ENCODE measurements around the gene MUC2.

The MUC2 gene

DNA sequence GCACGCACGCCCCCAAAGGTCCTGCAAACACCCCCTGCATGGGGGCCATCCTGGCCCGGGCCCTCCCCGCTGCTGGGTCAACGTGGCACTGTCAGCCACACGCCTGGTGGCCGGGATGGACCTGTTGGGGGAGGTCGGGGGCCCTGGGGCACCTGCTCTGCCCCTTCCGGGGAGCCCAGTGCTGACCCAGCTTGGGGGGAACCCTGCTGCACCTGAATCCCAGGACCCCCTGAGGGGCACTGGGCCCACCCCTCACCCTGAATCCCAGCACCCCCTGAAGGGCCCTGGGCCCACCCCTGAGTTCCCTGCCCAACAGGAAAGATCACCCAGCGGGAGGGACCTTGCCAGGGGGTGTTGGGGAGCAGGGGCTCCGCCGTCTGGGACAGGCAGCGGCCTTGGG lies 37.7 kb upstream of the MUC2 start:
- no peak for DNase-seq

DNA sequence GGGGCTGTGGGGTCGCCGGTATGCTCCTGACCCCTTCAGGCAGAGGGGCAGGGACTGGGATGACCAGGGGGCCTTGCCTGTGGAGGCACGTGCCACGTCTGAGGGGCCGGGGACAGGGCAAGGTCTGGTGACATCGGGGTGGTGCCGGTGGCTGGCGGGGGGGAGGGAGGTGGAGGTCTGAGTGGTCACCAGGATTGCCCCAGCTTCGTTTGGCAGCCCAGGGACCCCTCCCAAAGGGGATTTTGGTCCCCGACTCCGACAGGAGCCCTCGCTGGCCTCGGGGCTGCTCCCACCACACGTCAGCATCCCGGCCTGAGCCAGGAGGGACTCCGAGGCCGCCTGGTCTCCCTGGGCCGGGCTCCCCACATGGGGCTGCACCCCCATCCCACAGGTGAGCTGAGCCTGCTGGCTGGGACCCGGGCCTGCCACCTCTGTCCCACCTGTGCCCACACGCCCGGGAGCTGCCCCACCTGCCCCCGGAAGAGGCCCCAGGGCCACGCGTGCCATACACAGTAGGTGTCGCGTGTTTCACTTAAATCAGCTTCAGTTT lies 37.1 kb upstream of the MUC2 start:
- DNase-seq = no peak

DNA sequence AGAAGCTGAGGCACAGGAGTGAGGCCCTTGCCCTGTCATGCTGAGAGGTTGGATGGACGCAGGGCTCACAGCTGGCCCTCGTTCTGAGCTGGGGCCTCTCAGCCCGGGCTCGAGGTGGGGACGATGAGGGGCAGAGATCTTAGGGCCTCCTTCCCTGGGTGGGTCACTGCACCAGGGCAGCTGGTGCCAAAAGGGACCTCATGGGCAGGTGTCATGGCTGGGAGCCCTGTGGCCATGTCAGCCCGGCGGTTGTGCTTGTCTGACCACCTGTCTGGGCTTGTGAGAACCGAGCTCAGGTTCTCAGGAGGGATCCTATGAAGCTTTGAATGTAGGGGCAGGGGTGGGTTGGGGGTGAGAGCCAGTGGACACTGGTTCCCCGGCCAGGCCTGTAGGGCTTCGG lies 36.3 kb upstream of the MUC2 start:
- no peak for DNase-seq

DNA sequence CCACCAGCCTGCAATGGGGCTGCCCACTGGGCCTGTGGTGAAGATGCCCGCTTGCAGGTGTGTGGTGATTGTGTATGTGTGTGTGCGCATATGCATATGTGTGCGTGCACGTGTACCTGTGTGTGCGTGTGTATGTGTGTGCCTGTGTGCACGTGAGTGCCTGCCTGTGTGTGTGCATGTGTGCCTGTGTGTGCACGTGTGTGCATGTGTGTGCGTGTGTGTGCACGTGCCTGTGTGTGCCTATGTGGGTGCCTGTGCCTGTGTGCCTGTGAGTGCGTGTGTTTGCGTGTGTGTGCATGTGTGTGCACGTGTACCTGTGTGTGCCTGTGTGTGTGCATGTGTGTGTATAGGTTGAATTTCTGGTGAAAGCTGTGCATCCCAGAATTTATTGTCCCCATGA lies 35.8 kb upstream of the MUC2 start:
- DNase-seq = no peak

DNA sequence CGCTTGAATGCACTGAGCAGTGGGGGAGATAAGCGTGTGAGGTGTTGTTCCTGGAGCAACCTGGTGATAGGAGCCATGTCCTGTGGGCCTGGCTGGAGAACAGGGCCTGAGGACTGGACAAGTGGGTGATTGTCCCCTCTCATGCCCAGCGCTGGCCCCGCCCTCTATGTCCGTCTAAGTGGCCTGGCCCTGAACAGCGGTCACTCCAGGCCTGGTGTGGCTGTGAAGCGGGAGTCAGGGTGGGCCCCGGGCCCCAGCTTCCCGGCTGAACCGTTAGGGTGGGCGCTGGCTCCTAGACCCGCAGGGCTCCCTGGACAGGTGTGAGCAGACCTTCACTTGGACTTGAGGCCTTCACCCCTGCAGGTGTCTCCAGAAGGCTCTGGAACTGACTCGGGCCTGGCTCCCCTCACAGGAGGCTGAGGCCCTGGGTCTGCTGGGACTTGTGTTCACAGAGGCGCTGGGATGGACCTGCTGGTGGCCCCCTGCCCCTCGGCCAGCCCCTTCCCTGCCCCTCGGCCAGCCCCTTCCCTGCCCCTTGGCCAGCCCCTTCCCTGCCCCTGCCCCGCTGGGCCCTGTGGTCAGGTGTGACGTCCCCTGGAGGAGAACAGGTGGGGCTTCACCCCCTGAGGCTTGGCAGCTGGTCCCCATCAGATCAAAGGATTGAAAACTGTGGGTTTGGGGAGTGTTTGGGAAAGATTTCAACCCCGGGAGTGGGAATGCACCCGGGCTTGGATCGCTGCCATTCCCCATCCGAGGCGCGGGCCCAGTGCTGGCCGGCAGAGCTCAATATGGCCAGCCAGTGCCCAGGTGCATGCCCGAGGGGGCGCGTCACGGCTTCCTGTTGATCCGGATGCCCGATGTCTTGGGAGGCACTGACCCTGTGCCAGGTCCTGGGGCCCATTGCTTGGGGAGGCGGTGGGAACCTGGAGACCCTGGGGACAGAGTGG lies 34.9 kb upstream of the MUC2 start:
- no peak for DNase-seq

DNA sequence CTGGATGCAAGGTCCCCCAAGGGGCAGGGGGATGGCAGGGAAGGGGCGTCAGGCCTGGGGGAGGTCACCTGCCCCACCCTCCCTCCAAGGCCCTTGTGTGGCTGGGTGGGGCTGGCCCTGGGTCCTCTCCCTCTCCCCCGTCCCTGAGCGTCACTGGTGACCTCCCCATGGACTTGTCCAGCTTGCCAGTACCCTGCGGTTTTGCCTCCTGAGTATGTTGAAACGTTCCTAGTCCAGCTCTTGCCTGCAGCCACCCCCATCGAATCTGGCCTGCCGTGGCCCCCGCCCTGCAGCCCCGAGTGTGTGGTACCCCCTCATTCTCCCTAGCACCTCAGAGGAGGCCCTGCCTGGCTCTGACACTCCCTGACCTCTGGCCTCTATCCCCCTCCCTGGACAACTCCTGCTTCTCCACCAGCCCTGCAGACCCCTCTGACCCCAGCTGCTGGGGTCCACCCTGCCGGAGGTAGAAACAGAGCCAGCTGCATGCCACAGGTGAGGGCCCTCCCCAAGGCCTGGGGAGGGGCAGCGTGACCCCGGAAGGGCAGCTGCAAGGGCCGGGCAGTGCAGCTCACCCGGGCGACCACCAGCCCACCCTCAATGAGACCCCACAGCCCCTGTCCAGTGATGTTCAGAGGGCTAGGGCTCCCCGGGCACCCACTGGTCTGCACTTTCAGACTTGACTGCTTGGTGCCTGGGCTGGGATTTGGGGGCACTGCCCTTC lies 34.1 kb upstream of the MUC2 start:
- no peak for DNase-seq

DNA sequence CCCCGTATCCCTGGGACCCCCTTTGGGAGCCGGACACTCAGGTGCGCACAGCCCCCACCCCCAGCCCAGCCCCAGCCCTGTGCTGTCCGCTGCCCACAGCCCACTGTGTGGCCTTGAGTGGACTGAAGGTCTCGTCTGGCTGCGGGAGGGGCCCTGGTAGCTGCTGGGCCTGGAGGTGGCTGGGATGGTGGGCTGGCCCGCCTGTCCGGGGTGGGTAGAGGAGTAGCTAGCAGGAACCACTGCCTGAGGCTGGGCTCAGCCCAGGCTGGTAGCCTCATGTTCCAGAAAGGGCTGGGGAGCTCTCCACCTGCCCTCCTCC lies 33.6 kb upstream of the MUC2 start:
- DNase-seq = no peak

DNA sequence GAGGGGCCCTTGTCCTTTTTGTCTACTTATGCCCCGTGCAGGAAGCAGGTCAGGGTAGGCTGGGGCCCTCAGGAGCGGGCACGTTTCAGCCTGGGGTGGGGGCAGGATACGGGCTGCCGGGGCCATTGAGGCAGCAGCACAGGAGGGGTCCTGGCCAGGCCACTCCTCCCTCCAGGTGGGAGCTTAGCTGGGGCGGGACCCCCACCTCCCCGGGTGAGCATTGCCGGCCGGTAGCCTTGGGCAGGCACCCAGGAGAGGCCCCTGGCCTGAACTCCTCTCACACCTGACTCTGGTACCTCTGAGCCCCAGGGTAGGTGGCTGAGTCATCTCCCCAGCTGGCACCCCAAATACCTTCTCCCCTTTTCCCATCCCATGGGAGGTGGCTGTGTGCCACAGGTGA lies 33.2 kb upstream of the MUC2 start:
- DNase-seq = no peak

DNA sequence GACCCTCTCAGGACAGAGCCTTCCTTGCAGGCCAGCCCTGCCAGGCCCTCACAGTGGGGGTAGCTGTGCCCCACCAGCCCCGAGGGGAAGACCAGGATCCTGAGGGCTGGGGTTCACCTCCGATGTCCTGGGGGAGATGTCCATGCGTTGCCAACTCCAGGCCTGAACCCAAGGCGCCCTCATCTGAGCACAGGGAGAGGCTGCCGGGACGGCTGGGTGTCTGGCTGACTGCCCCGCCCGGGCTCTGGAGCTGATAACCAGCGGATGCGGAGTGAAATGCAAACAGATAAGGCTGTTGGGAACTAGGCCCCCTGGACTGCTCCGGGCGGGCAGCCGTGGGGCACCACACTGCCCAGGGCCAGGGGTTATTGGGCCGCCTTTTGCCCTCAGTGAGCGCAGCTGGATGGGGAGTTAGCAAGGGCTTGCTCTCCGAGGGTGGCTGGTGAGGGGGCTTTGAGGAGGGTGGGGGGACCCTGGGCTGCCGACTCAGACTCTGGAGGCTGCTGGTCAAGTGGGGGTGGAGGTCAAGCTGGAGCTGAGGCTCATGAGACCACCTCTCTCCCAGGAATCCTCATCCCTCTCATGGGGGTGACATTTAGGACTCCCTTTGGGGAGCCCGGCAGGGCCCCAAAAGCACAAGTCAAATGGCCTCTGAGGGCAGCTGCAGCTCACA lies 32.6 kb upstream of the MUC2 start:
- DNase-seq = no peak

DNA sequence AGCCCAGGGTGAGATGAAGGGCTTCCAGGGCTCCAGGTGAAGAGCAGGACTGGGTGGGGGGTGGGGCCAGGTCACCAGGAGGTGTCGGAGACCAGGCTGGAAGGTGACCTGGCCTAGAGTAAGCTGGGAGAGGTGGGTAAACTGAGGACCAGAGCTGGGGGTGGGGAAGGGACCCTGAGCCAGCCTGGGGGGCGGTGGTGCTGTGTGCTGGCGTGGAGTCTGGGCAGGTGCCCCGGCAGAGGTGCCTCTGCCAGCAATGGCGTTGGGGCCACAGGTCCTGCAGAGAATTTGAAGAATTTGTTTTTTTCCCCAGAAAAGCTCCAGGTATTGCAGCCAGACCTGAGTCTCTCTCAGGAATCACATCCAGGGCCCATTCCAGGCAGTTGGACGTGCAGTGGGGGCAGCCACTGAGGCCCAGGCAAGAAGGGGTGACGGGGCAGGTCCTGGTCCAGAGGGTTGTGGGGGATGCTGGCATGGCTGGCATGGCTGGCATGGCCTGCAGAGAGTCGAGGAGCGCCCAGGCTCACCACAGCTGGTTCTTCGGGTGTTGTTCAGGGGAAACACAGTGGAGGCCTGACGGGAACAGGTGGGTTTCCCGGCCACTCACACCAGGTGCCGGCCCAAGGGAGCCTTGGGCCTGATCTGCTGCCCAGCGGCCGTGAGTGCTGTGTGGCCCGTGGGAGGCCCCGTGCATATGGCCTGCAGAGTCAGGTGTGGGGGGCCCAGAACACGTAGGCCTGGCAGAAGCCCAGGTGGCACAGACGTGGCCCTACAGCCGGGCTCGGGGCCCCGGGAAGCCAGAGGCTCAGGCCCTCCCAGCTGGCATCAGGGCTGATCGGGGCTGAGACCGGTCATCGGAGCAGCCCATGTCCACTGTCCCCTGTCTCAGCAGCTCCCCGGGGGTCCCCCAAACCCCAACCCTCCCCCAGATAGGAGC lies 31.8 kb upstream of the MUC2 start:
- DNase-seq = no peak

DNA sequence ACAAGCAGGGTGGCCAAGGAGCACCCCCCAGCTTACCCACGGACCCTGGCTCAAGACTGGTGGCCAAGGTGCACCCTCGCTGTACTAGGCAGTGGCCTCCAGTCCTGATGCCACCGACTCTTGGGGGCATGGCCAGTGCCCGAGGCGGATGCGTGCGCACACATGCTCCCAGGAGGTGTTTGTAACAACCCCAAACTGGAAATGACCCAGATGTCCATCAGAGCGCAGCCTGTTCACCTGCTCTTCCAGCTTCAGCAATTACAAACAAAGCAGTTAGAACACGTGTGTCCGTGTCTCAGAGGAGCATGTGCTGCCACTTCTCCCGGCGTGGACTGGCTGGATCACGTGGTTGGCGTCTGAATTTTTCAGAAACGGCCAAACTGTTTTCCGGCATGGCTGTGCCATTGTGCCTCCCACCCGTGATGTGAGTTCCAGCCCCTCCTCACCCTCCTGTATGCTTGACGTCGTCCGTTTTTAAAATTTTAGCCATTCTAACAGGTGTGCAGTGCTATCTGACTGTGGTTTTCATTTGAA lies 31.0 kb upstream of the MUC2 start:
- DNase-seq = no peak

DNA sequence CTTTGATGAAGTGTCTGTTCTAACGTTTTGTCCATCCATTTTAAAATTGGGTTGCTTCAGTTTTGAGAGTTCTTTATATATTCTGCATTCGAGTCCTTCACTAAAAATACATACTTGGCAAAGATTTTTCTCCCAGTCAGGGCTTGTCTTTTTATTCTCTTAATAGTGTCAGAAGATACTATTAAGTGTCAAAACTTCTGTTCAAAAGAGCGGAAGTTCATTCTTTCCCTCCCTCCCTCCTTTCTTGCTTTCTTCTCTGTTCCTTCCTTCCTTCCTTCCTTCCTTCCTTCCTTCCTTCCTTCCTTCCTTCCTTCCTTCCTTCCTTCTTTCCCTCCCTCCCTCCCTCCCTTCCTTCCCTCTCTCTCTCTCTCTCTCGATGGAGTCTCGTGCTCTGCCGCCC lies 30.5 kb upstream of the MUC2 start:
- no peak for DNase-seq

DNA sequence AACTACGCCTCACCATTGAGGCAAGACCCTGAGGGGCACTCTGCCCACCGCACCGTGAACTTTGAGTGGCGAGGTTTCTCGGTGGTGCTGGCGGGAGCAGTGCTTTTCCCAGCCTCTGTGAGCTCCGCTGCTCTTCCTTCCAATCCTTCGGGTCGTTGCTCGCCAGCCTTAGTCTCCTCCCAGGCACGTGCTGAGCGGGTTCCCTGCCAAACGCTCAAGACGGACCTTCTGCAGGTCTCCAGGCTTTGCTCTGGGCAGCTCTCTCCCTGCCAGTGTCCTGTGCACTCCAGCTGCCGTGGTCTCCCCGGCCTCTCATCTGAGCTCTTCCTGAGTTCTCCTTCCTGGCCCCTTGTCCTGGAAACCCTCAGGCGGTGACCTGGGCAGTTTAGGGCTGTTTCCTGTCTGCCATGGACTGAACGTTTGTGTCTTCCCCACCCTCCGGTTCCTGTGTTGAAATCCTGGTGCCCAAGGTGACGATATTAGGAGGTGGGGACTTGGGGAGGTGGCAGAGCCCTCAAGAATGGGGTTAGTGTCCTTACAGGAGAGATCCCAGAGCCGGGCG lies 27.0 kb upstream of the MUC2 start:
- DNase-seq = no peak

DNA sequence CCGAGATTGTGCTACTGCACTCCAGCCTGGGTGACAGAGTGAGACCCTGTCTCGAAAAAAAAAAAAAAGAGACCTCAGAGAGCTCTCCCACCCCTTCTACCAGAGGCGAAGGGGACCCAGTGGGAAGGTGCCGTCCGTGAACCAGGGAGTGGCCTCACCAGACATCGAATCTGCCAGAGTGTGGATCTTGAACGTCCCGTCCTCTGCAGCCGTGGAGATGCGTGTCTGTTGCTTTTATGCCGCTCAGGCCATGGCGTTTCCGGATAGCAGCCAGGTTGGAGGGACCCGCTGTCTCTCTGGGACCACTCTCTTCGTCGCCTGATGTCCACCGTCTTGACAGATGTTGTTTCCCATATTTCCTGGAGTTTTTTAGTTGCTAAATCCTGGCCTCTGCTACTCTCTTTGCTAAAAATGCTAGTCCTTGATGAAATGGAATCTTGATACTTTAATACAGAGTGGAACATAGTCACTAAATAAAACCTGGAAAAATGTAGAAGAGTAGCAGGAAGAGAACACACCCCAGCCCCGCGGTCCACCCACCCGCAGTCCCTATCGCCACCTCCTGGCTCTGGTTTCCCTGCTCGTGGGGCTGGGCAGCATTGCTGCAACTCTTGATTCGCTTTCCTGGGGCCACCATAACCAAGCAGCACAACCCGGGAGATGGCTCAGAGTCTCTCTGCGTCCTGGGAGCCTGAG lies 26.2 kb upstream of the MUC2 start:
- DNase-seq = no peak

DNA sequence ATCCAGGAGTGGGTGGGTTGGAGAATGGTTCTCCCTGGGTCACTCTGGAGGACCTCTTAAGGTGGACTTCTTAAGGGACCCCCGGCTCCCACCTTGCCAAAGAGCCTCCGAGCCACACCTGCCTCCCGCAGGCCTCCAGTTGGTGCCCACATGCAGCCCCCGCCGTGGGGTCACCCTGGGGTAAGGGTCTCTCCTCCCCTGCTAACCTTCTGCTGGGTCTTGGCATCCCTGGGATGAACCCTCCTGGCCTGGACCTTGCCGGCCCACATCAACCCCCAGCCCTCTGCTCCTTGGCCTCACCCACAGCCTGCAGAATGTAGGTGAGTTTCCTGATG lies 25.6 kb upstream of the MUC2 start:
- no peak for DNase-seq

DNA sequence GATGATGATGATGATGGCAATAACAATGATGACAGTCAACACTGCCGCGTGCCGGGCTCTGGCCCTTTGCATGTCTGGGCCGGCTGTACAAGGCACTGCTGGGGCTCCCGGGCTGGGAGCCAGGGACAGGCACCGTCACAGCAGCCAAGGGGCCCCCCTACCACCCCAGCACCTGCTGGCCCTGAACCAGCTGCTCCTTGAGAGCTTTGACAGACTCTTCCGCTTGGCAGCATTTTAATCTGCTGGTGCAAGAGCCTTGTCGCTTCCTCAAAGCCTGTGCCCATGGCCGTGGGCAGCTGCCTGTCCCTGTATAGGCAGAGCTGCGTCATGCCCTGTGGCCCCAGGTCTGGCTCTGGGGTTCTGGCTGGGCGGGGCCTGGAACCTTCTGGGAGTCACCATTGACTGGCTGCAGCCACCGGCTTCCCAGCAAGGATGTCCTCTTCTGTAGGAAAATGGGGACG lies 25.2 kb upstream of the MUC2 start:
- no peak for DNase-seq

DNA sequence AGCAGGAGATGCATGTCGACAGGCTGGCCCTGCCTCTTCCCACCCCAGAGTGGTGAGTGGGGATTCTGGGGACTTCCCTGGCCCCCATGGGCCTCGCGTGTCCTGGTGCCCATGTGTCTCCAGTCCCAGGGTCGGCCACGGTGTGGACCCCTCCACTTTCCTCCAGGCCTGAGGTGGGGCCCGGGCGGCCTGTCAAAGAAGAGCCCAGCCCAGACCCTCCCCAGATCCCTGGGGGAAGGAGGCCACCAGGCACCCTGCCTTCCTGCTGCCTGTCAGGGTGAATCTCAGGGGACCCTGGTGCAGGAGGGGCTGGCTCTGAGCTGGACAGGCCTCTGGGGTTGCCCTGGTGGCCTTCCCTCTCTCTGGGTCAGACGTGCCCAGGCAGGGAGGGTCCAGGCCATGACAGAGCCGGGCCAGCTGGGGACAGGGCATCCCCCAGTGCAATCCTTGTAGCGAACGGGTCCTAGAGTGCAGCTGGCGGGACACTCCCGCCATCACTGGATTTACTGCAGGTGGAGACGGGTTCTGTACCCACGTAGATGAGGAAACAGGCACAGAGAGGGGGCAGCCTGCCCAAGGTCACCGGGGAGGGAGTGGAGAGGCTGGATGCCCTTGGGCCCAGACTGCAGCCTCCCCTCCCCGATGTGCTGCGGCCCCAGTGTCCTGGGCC lies 24.6 kb upstream of the MUC2 start:
- no peak for DNase-seq

DNA sequence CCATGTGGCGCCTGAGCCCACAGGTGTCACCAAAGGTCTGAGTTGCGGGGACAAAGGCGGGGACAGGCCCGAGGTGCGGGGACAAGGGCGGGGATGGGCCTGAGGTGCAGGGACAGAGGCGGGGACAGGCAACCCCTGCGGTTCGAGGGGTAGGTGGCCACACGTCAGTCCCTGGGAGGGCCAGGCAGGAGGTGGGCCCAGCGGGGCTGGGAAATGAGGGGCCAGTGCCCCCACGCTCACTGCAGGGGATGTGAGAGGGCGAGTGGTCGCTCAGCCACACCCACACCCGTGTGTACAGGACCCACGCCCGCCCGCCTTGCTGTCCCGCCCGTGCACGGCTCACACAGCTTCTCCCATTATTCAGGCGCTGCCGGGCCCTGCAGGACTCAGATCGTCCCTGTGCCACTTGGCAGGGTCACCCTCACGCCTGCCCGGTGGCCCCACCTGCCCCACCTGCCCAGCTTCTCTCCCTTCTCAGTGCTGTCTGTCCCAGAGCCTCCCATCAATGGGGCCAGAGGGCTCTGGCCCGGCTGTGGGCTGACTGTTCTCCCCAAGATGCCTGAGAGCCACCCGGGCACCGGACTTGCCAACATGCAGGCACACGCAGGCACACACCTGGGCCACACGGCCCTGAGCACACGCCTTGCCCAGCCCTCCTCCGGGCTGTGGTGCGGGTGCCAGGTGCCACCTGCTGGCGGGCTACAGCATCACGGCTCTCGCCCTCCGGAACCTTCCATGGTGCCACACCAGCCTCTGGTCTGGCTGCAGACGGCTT lies 23.9 kb upstream of the MUC2 start:
- DNase-seq = peak; percentile 79

DNA sequence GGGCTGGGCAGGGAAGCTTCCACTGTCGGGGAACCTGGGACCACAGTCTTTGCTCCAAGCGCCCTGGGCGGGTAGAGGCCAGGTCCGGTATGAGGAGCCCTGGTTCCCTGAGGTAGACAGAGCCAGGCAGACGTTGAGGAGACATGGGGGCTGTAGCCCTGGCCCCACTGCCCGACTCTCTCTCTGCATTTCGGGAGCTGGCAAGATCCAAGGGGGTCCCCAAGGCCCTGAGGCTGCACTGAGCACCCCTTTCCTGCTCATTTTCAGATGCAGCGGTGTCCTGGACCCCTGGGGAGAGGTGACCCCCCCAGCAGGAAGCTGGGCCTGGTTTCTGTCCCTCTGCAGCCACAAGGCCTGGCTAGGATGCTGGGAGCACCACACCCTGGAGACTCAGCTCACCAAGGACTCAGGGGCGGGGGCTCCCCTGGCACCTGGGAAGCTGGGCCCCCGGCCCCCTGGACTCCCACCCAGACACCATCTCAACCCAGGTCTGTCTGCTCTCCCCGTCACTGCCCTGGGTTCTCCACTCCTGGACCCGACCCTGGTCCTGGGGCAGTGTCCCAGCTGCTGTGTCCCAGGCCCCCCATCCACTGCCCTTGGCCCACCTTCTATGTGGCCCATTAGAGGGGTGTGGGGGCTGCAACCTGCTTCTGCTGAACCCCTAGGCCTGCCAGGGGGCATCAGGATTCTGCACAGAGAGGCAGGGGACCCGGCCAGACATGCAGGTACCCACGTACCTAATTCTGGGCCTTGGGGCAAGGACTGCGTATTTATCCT lies 23.1 kb upstream of the MUC2 start:
- no peak for DNase-seq
